Aorta (tissue), 5 donors: ENCODE measurements around the gene GPD2. TPM values are rescaled to one million over a fixed set of nuclear protein-coding genes. Genes with fewer than 3 reads are reported as not detected.

Source experiments
- ATAC-seq: fragments of 200-7000 bp; cut with Tn5 transposase; one replicate; pipeline ENCODE4 v1.9.1; 2022; ENCODE audit warnings: moderate library complexity; ENCODE audit not compliant: low FRiP score
- DNase-seq, 2 donors: peaks; one replicate each; pipeline ENCODE4 v3.0.0-alpha.2; 2020
- H3K27ac ChIP-seq, 2 donors: one replicate each; pipeline ENCODE4 v1.5.1; 2013; ENCODE audit warnings: low read length in 2 of 2, mild to moderate bottlenecking in 2 of 2, moderate library complexity in 2 of 2, control low read depth in 1 of 2, inconsistent platforms in 1 of 2, low read depth in 1 of 2
- H3K27me3 ChIP-seq, 2 donors: one replicate each; pipeline ENCODE4 v1.6.1; 2013; ENCODE audit warnings: control low read depth in 1 of 2, low read length in 1 of 2, mild to moderate bottlenecking in 1 of 2, moderate library complexity in 1 of 2; ENCODE audit not compliant: insufficient read depth in 2 of 2, control insufficient read depth in 1 of 2
- H3K36me3 ChIP-seq, 2 donors: one replicate each; pipeline ENCODE4 v1.6.1; 2013; ENCODE audit warnings: control low read depth in 1 of 2, low read length in 1 of 2, mild to moderate bottlenecking in 1 of 2; ENCODE audit not compliant: insufficient read depth in 2 of 2, control insufficient read depth in 1 of 2
- H3K4me1 ChIP-seq, 2 donors: one replicate each; pipeline ENCODE4 v1.6.1; 2013; ENCODE audit warnings: low read length in 2 of 2, control low read depth in 1 of 2, mild to moderate bottlenecking in 1 of 2, moderate library complexity in 1 of 2; ENCODE audit not compliant: insufficient read depth in 2 of 2, control insufficient read depth in 1 of 2
- H3K4me3 ChIP-seq, 2 donors: one replicate each; pipeline ENCODE4 v1.5.1; 2013; ENCODE audit warnings: low read length in 2 of 2, control low read depth in 1 of 2, mild to moderate bottlenecking in 1 of 2
- H3K9me3 ChIP-seq: one replicate; pipeline ENCODE4 v1.6.1; 2013; ENCODE audit warnings: mild to moderate bottlenecking, low read length; ENCODE audit not compliant: control insufficient read depth
- WGBS, 2 donors: extraction: QIAGEN DNeasy Blood & Tissue Kit; methylation state at CpG; one replicate each; pipeline ENCODE4 v1.1.7; 2013; 5-methylcytosine and 5-hydroxymethylcytosine counted together
- intact Hi-C, 2 donors: fragments of 100-400 bp; cut with DNase I; formaldehyde crosslinking; loops; one replicate each; pipeline versions ENCODE4 v1.14.2 to v1.15.0; 2022
- long read RNA-seq, 2 donors: library from polyadenylated mRNA; unstranded; transcript quantifications; one replicate each; pipeline ENCODE4 v2.0.0, GENCODE V29; 2020 to 2021
- polyA plus RNA-seq, 2 donors: library from polyadenylated mRNA; stranded (reverse); fragments of 200-250 nt; gene quantifications; one replicate each; pipeline ENCODE4 v1.2.3, GENCODE V29; 2013
- total RNA-seq, 2 donors: library from RNA; stranded (reverse); fragmentation: NEBNext Ultra II Directional; extraction: Animal tissue kit (Norgen Biotek cat#: 25700); gene quantifications; one replicate each; pipeline ENCODE4 v1.2.1, GENCODE V29; 2021
- donor health status: healthy with polysubstance abuse.
- donor health status: Bipolar disorder and iron deficiency.
- donor health status: DM: no; HTN: no; CAD: no.
- donor health status: DM: no; HTN: no; CAD: no.
- donor health status: DM: yes; HTN: yes; CAD: no.

The GPD2 gene
- total RNA-seq, result 10 to 100 TPM; 16.3 to 31.3 TPM
- polyA plus RNA-seq, result 10 to 100 TPM in 1 of 2 donors, 1 to 10 TPM in 1; 3.9 to 11.5 TPM
- long read RNA-seq, donor 1, partial matches to known transcripts, result 1 of 13 reads
- long read RNA-seq, donor 1, other reads (novel, unspliced or antisense), result 10 of 13 reads
- long read RNA-seq, donor 2, partial matches to known transcripts, result 0 of 11 reads
- long read RNA-seq, donor 2, other reads (novel, unspliced or antisense), result 9 of 11 reads

DNA sequence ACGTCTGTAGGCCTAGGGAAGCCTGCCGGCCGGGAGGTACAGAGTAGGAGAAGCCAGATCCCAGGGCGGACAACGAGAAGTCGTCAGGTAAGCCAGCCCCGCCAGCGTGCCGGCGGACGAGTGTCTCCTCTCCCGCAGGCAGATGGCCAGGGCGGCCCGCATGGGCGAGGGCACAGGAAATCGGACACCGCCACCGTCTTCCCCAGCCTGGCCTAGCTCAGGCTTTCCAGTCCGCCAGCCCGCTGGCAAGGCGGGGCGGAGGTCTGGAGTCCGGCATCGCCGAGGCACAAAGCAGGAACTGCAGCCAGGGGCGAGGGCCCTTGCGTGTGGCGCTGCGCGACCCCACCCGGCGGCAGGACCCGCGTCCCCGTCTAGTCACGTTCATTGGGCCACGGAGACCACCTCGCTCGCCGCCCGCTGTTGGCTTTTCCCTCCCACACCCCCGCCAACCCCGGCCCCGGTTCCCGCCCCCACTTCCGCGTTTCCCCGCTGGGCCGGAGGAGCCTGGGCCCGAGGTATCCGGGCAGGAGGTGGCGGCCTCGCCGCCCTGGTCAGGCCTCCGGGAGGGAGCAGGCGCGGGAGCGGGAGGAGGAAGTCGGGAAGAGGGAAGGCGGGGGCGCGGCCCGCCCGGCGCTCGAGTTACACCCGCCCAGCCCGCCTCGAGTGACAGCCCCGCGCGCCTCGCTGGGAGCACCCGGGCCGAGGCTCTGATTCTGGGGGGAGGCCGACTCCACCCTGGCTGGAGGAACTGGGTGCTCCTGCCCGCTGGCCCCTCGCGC is at the start of gene GPD2:
GPD2 (plus strand) TSS at position 662 of the 779 bp plus-strand sequence. CDS start 39,727 bp downstream, outside the sequence.
- H3K9me3 ChIP-seq, result no peaks in the 10 kb centered on the region
- H3K27me3 ChIP-seq, result no peaks in the 10 kb centered on the region
- ATAC-seq, result peak; percentile 98
- 0 to 1% methylated on average over 60 to 79 of the region's 79 CpGs for WGBS, 2 donors
- peaks cover 0 to 4% of the 10 kb centered on the region in 2 donors for H3K4me1 ChIP-seq
- peak within 1 kb of the TSS; percentile 87 to 98 for H3K27ac ChIP-seq
- peak within 1 kb of the TSS; percentile 71 to 78 for H3K4me3 ChIP-seq
- intact Hi-C loops, result loop anchor here (1.0 to 2.0 kb wide), 3 partner anchors 35 to 93 kb away; no protein-coding TSS in a partner anchor
- DNase-seq, result peak; percentile 96 to 98
- no peaks in the 10 kb centered on the region for H3K36me3 ChIP-seq

DNA sequence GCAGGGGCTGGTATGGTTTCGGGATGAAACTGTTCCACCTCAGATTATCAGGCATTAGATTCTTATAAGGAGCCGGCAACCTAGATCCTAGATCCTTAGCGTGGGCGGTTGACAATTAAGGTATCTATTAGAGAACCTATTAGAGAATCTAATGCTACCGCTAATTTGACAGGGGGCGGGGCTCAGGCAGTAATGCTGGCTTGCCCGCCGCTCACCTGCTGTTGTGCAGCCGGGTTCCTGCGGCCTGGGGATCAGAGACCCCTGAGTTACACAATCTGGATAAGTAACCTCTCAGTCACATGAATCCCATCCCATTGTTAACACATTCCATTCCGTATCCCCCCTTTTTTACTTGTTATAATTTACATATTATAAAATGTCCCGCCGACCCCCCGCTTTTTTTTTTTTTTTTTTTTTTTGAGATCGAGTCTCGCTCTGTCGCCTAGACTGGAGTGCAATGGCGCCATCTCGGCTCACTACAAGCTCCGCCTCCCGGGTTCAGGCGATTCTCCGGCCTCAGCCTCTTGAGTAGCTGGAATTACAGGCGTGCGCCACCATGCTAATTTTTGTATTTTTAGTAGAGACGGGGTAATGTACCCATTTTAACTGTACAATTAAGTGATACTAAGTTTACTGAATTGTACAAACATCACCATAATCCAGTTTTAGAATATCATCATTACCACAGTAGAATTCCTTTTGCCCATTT is 42.0 kb upstream of the GPD2 start:
- no peak overlapping the region for H3K4me3 ChIP-seq
- 81 to 83% methylated on average over 25 to 26 of the region's 26 CpGs for WGBS, 2 donors

DNA sequence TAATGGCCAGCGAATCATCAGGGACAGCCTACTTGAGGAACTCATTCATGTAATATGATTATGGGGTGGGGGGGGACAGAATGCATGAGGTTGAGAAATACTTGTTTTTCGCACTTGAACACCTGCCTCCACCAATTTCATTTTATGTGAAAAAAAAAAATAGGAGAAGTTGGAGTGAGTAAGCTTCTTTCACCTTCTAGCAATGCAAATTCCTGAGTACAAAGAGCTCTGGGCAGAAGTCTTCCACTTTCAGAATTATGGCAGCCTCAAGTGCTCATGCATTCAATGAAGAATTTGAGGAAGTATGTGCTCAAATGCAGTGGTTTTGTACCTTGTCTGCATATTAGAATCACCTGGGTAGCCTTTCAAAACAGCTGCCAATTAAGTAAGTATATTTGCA is 40.1 kb upstream of the GPD2 start:
- Histone ChIP-seq H3K27me3 (no peaks in the 10 kb centered on the region), H3K9me3 (no peaks in the 10 kb centered on the region), H3K4me1 (no peaks in the 10 kb centered on the region), H3K27ac (no peak overlapping the region), H3K4me3 (no peak overlapping the region), H3K36me3 (no peaks in the 10 kb centered on the region)
- DNase-seq (no peak), ATAC-seq (no peak)
- intact Hi-C loops, result no loop called here
- WGBS, 2 donors, result 88 to 93% methylated on average over 2 of the region's 2 CpGs

More for the DNA sequence above, 42.0 kb upstream of the GPD2 start:
- DNase-seq (no peak), ATAC-seq (no peak)
- Histone ChIP-seq H3K36me3 (no peaks in the 10 kb centered on the region), H3K9me3 (no peaks in the 10 kb centered on the region), H3K27ac (no peak overlapping the region), H3K4me1 (no peaks in the 10 kb centered on the region), H3K27me3 (no peaks in the 10 kb centered on the region)
- intact Hi-C loops, result no loop called here

DNA sequence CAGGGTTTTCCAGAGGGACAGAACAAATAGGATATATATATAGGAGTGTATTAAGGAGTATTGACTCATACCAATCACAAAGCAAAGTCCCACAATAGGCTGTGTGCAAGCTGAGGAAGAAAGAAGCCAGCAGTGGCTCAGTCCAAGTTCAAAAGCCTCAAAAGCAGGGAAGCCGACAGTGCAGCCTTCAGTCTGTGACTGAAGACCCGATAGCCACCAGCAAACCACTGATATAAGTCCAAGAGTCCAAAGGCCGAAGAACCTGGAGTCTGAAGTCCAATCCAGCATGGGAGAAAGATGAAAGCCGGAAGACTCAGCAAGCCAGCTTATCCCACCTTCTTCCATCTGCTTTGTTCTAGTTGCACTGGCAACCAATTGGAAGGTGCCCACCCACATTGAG is 39.0 kb upstream of the GPD2 start:
- Histone ChIP-seq H3K9me3 (no peaks in the 10 kb centered on the region), H3K4me3 (no peak overlapping the region), H3K36me3 (no peaks in the 10 kb centered on the region), H3K4me1 (no peaks in the 10 kb centered on the region), H3K27ac (no peak overlapping the region), H3K27me3 (no peaks in the 10 kb centered on the region)
- intact Hi-C loops, result no loop called here
- ATAC-seq, result no peak
- WGBS, 2 donors, result 95 to 100% methylated on average over 4 of the region's 4 CpGs
- no peak for DNase-seq

DNA sequence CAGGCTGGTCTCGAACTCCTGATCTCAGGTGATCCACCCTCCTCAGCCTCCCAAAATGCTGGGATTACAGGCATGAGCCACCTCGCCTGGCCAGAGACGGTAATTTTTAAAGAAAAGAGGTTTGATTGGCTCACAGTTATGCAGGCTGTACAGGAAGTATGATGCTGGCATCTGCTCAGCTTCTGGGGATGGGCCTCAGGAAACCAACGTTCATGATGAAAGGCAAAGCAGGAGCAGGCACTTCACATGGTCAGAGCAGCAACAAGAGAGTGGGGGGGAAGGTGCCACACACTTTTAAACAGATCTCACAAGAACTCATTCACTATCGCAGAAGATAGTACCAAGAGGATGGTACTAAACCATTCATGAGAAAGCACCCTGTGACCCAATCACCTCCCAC is 38.0 kb upstream of the GPD2 start:
- Histone ChIP-seq H3K4me3 (no peak overlapping the region), H3K4me1 (no peaks in the 10 kb centered on the region), H3K27ac (no peak overlapping the region), H3K27me3 (no peaks in the 10 kb centered on the region), H3K36me3 (no peaks in the 10 kb centered on the region), H3K9me3 (no peaks in the 10 kb centered on the region)
- DNase-seq (no peak), ATAC-seq (no peak)
- intact Hi-C loops, result no loop called here
- 83 to 88% methylated on average over 5 of the region's 5 CpGs for WGBS, 2 donors

DNA sequence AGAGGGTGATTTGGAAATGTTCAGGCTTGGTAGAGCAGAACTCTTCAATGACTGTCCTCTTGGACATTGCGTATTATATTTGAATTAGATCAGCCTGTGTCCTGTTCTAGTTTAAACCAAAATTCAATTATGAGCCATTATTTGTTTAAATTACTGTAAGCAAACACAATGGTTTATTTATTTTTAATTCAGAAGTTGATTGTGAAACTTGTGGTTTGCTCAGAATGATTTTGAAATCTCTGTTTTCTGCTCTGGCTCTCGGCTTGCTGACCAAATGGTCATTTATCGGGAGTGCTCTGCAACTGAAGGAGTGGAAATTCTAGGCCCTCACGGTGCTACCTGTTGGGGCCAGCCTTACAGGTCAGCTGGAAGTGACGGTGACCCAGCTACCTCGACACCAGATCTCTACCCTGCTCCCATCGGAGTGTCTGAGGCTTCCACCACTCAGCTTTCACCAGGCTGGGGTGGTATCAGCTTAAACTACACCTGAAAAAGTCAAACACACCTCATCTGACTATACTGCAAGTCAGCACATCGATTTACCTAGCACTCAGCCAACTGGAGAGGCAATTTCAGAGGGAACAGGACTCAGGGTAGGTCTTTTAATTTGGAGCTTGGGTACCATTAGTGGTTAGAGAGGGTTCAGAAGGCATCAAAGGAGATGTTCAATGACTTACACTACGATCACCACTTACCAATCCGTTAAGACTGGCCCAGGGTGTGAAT is 36.8 kb upstream of the GPD2 start:
- H3K9me3 ChIP-seq, result no peaks in the 10 kb centered on the region
- WGBS, 2 donors, result 67% methylated on average over 10 of the region's 10 CpGs
- peak overlapping the region in 1 of 2 donors; percentile 94 for H3K27ac ChIP-seq
- DNase-seq (no peak), ATAC-seq (peak; percentile 5)
- H3K4me1 ChIP-seq, result no peaks in the 10 kb centered on the region
- H3K27me3 ChIP-seq, result no peaks in the 10 kb centered on the region
- intact Hi-C loops, result no loop called here
- H3K4me3 ChIP-seq, result peak overlapping the region; percentile 62 to 99
- no peaks in the 10 kb centered on the region for H3K36me3 ChIP-seq

DNA sequence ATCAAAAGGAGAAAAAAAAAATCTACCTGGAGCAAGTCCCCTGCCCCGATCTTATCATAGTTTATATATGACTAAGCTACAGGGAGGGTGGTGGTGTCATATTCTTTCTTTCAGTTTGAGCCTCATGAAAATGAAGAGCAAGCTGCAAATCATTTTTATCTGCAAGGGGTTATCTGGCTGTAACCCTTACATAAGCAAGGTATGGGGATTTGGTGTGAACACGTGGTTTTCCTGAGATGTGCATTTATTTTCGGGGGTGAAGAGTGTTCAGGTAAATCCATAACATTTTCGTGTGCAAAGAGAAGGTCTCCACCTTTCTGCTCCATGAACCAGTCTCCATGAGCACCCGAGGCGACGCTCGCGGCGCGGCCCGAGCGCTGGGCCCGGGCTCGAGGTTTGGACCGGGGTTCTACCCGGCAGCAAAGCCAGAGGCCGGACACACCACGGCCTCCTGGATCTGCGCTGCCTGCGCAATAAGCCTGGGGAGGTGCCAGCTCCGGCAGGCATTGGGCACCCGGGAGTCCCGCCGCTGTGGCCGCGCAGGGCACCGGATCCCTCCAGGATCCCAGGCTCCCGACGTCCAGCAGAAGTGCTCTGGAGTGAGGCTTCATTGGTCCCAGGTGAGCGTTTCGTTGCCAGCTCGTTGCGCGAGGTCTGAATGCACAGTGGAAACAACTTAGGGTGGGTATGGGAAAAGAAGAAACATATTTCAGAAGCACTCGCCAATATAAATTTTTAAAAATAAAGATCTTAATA is 36.1 kb upstream of the GPD2 start:
- DNase-seq (peak; percentile 89 to 95), ATAC-seq (peak; percentile 94)
- 0% methylated on average over 36 of the region's 36 CpGs for WGBS, 2 donors
- Histone ChIP-seq H3K4me3 (peak overlapping the region; percentile 62 to 99), H3K9me3 (no peaks in the 10 kb centered on the region), H3K36me3 (no peaks in the 10 kb centered on the region), H3K27me3 (no peaks in the 10 kb centered on the region), H3K27ac (peak overlapping the region; percentile 84 to 94), H3K4me1 (no peaks in the 10 kb centered on the region)
- intact Hi-C loops, result loop anchor here (1.0 to 5.0 kb wide), 6 partner anchors 35 to 78 kb away; no protein-coding TSS in a partner anchor
